ENCODE measurements around the gene FAM114A1.

The FAM114A1 gene

GRCh38 chr4:38867478-38868058 lies at the start of gene FAM114A1:
Gene FAM114A1, plus strand, starts transcription at chr4:38867806. Its CDS starts 10,273 bp downstream, at chr4:38878079.
- peak; percentile 88 for DNase-seq

GRCh38 chr4:38818441-38818976 lies 49.1 kb upstream of the FAM114A1 start:
- DNase-seq = peak; percentile 91

- no peak for DNase-seq
Observed at GRCh38 chr4:38819569-38819968, 48.0 kb upstream of the FAM114A1 start.

GRCh38 chr4:38820329-38821061 lies 47.1 kb upstream of the FAM114A1 start:
- DNase-seq = no peak

- DNase-seq = no peak
Observed at GRCh38 chr4:38821739-38822138, 45.9 kb upstream of the FAM114A1 start.

GRCh38 chr4:38822748-38823303 lies 44.8 kb upstream of the FAM114A1 start:
- no peak for DNase-seq

- no peak for DNase-seq
Observed at GRCh38 chr4:38823766-38824165, 43.8 kb upstream of the FAM114A1 start.

- DNase-seq = no peak
Observed at GRCh38 chr4:38829237-38829636, 38.4 kb upstream of the FAM114A1 start.

GRCh38 chr4:38831653-38832052 lies 36.0 kb upstream of the FAM114A1 start:
- no peak for DNase-seq

- no peak for DNase-seq
Observed at GRCh38 chr4:38832206-38832605, 35.4 kb upstream of the FAM114A1 start.

GRCh38 chr4:38832624-38833528 lies 34.7 kb upstream of the FAM114A1 start:
- no peak for DNase-seq

GRCh38 chr4:38834570-38834969 lies 33.0 kb upstream of the FAM114A1 start:
- no peak for DNase-seq

- DNase-seq = no peak
Observed at GRCh38 chr4:38837334-38837733, 30.3 kb upstream of the FAM114A1 start.

GRCh38 chr4:38837849-38838248 lies 29.8 kb upstream of the FAM114A1 start:
- DNase-seq = no peak

GRCh38 chr4:38842994-38843393 lies 24.6 kb upstream of the FAM114A1 start:
- no peak for DNase-seq

GRCh38 chr4:38846015-38846414 lies 21.6 kb upstream of the FAM114A1 start:
- DNase-seq = no peak

- no peak for DNase-seq
Observed at GRCh38 chr4:38855466-38855865, 12.1 kb upstream of the FAM114A1 start.

GRCh38 chr4:38856046-38856445 lies 11.6 kb upstream of the FAM114A1 start:
- no peak for DNase-seq

GRCh38 chr4:38856524-38857337 lies 10.9 kb upstream of the FAM114A1 start, which contains the start of gene TLR6:
Gene TLR6, minus strand, starts transcription at chr4:38856817. Its CDS starts 27,344 bp downstream, at chr4:38829473.
- peak; percentile 77 for DNase-seq

- DNase-seq = peak; percentile 94
Observed at GRCh38 chr4:38857354-38858096, 10.1 kb upstream of the FAM114A1 start.

- DNase-seq = no peak
Observed at GRCh38 chr4:38858097-38858420, 9.5 kb upstream of the FAM114A1 start.

All from islet precursor cell (in vitro differentiated cells).